C4-2B (cell line): ENCODE measurements around the gene MSI1.

ENCODE experiments used
- H3K27ac ChIP-seq: fragments of 450-650 bp; 2 replicates; pipeline ENCODE4 v1.5.1; 2017
- ZFX ChIP-seq: fragments of 450-650 bp; IDR thresholded peaks from 2 replicates; pipeline ENCODE4 v1.6.1; 2017
- TF ChIP-seq, protein P1 (sequence below): fragments of 450-650 bp; conservative IDR thresholded peaks from 2 replicates; pipeline ENCODE4 v1.5.1; 2017; ENCODE audit warnings: mild to moderate bottlenecking

Gene MSI1

DNA sequence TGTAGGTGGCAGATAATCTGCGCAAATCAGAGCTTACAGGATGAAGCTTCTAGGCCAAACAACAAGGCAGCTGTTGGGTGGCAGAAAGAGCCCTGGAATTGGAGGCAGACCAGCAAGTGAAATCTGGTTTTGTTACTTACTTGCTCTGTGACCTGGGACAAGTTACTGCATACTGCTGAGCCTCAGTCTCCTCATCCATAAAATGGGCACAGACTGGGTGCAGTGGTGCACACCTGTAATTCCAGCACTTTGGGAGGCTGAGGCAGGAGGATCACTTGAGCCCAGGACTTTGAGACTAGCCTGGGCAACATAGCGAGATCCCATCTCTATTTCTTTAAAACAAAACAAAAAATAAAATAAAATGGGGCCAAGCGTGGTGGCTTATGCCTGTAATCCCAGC is 37.6 kb upstream of the MSI1 start:
- H3K27ac ChIP-seq: no peak overlapping the region
- TF ChIP-seq, protein P1, sequence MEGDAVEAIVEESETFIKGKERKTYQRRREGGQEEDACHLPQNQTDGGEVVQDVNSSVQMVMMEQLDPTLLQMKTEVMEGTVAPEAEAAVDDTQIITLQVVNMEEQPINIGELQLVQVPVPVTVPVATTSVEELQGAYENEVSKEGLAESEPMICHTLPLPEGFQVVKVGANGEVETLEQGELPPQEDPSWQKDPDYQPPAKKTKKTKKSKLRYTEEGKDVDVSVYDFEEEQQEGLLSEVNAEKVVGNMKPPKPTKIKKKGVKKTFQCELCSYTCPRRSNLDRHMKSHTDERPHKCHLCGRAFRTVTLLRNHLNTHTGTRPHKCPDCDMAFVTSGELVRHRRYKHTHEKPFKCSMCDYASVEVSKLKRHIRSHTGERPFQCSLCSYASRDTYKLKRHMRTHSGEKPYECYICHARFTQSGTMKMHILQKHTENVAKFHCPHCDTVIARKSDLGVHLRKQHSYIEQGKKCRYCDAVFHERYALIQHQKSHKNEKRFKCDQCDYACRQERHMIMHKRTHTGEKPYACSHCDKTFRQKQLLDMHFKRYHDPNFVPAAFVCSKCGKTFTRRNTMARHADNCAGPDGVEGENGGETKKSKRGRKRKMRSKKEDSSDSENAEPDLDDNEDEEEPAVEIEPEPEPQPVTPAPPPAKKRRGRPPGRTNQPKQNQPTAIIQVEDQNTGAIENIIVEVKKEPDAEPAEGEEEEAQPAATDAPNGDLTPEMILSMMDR: no peak
- TF ChIP-seq ZFX: no peak

- H3K27ac ChIP-seq: no peak overlapping the region
- TF ChIP-seq, protein P1: no peak
- no peak for TF ChIP-seq ZFX
Observed at GRCh38 chr12:120406069-120406468, 37.1 kb upstream of the MSI1 start.

DNA sequence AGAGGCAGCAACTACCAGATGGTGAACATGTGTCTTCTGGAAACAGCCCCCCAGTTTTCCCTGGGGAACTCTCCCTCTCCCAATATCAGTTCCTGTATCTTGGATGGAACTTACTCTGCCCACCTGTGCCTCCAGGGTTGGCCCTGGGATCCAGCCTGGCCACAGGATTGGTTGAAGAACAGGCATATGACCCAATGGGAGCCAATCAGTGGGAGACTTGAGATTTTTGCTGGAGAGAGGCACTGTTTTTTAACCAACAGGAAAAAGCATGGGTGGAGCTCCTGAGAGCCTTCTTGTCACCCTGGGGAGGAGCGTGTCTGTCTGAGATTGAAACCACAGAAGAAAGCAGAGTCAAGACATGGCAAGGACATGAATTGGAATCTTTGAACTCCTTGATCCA is 35.3 kb upstream of the MSI1 start:
- no peak overlapping the region for H3K27ac ChIP-seq
- TF ChIP-seq ZFX: no peak

- TF ChIP-seq, protein P1: no peak
- TF ChIP-seq ZFX: no peak
- no peak overlapping the region for H3K27ac ChIP-seq
Observed at GRCh38 chr12:120403869-120404268, 34.9 kb upstream of the MSI1 start.

DNA sequence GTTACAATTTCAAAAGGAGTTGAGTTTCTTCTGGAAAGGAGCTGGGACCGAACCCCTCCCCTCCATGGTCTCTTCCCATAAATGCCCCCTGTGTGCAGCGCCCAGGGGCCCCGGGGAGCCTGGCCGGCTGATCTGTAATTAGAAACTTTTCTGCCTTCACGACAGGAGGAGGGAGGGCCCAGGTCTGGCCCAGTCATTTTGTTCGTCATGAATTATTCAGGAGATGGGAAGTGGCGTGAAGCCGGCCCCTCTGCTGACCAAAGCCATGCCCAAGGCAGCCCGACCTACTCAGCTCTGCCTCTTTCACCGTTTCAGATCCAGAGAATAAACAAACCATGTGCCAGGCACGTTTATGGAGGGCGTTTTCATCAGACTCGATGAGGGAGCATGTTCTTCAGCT is 33.3 kb upstream of the MSI1 start:
- TF ChIP-seq, protein P1: no peak
- no peak for TF ChIP-seq ZFX

DNA sequence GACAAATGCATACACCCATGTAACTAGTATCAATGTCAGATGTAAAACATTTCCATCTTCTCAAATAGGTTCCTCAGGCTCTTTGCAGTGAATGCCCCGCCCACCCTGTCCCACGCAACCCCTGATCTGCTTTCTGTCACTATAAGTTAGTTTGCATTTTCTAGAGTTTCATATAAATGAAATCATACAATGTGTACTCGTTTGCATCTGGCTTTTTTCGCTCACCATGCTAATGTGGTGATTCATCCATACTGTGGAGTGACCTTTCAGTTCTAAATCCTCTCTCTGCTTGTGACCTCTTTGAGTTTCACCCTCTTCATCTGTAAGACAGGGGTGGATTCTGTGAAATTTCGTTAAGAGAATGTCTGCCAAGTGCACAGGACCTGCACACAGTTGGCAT is 30.6 kb upstream of the MSI1 start:
- TF ChIP-seq, protein P1: no peak
- TF ChIP-seq ZFX: no peak
- no peak overlapping the region for H3K27ac ChIP-seq

More for the DNA sequence above, 33.3 kb upstream of the MSI1 start:
- no peak overlapping the region for H3K27ac ChIP-seq

DNA sequence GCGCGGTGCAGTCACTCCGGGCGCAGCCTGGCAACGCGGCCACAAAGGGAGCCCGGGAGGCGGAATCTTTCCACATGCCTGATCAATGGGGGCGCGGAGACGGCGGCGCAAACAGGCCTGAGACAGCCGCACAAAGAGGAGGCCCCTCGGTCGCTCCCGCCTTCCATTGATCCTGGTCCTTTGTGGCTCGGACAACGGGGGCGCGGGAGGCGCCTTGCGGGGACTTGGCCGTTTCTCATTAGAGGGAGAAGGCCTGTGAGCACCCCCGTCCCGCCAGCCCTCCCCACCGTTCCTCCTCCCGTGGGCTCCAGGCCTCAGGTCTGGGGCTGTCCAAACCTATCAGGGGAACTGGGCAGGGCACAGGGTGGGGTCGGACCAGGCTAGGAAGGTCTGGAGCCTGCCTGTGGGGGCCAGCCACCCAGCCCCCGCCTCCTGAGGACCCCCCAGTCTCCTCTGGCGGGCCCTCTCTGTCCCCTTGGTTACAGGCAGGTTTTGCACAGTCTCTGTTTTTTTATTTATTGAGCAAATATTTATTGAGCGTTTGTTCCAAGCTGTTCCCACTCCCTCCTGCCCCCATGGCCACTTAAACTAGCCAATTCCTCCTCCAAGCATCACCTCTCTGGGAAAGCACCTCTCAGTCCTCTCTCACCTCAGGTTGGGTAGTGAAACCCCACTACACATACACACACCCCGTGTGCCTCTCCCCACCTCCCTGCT is 29.0 kb upstream of the MSI1 start:
- TF ChIP-seq ZFX: no peak
- TF ChIP-seq, protein P1: no peak
- H3K27ac ChIP-seq: peak overlapping the region; percentile 63
